RWPE2 (cell line): Measurements from ENCODE around the gene NUP85.
A peak's percentile ranks its signal among the peaks of the same experiment; 100 is the strongest.

ENCODE experiments used
- ATAC-seq: fragments of 200-7000 bp; cut with Tn5 transposase; 3 replicates; pipeline ENCODE4 v1.9.1; 2021; ENCODE audit warnings: low read depth
- DNase-seq: peaks from one replicate; pipeline ENCODE4 v3.0.0-alpha.2; 2020; ENCODE audit warnings: low spot score
- H3K27ac ChIP-seq: fragments of 450-650 bp; 2 replicates; pipeline ENCODE4 v1.5.1; 2017; ENCODE audit warnings: mild to moderate bottlenecking; ENCODE audit not compliant: poor library complexity, severe bottlenecking
- H3K27me3 ChIP-seq: fragments of 250-450 bp; sonication (Bioruptor Pico); 2 replicates; pipeline ENCODE4 v1.5.1; 2021; ENCODE audit warnings: mild to moderate bottlenecking, moderate library complexity; ENCODE audit not compliant: insufficient read depth, poor library complexity, severe bottlenecking
- H3K36me3 ChIP-seq: fragments of 250-450 bp; sonication (Bioruptor Pico); 2 replicates; pipeline ENCODE4 v1.5.1; 2020; ENCODE audit warnings: low read depth, mild to moderate bottlenecking, moderate library complexity
- H3K4me1 ChIP-seq: fragments of 250-450 bp; sonication (Bioruptor Pico); 2 replicates; pipeline ENCODE4 v1.5.1; 2021; ENCODE audit warnings: mild to moderate bottlenecking, moderate library complexity; ENCODE audit not compliant: insufficient read depth, poor library complexity, severe bottlenecking
- H3K4me3 ChIP-seq: fragments of 250-450 bp; sonication (Bioruptor Pico); 2 replicates; pipeline ENCODE4 v1.5.1; 2021; ENCODE audit warnings: mild to moderate bottlenecking, moderate library complexity; ENCODE audit not compliant: severe bottlenecking
- H3K9me3 ChIP-seq: fragments of 250-450 bp; sonication (Bioruptor Pico); 2 replicates; pipeline ENCODE4 v1.5.1; 2021; ENCODE audit warnings: mild to moderate bottlenecking, moderate library complexity; ENCODE audit not compliant: severe bottlenecking
- TF ChIP-seq, protein P1 (sequence below): fragments of 450-650 bp; IDR thresholded peaks from one replicate; pipeline ENCODE4 v1.5.1; 2017; ENCODE audit warnings: mild to moderate bottlenecking, moderate library complexity; ENCODE audit not compliant: poor library complexity, severe bottlenecking

Gene NUP85

DNA sequence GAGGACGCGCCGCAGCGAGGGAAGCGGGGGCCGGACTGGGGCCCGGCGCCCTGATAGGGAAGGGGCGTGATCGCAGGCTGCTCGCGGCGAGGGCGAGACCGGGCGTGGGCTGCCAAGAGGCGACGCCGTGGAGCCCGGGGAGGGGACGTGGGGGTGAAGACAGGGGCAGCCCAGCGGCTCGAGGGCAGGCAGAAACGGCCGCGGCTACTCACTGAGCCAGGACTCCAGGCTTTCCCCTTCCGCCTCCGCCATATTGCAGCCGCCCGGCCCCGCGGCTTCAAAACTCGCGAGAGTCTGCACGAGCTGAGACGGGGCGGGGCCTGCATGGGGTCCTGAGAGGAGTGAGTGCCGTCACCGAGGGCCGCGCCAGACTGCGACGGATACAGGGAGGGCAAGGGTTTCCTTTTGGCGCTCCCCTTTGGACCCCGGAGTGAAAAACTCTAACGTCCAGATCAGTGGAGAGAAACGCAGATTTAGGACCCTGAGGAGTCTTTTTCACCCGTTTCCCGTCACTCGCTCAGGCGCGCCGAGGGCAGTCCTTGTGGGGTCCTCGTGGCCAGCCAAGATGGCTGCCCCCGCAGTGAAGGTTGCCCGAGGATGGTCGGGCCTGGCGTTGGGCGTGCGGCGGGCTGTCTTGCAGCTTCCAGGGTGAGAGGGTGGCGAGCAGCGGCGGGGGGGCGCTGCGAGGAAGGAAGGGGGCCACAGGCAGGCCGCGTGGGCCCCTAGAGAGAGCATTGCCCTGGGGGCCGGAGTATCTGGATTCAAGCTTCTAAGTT, 56.0 kb downstream of the NUP85 start, which contains the start of the genes GGA3 and MRPS7:
GGA3 (minus strand) TSS at position 271 of the 776 bp plus-strand sequence; CDS start at position 252, 19 bp downstream.
MRPS7 (plus strand) TSS at position 544 of the 776 bp plus-strand sequence; CDS start at position 566, 22 bp downstream.
- Histone ChIP-seq H3K9me3 (no peaks in the 10 kb centered on the region), H3K4me3 (peak within 1 kb of the TSS; percentile 71), H3K27me3 (no peaks in the 10 kb centered on the region), H3K36me3 (peaks cover 43% of the 10 kb centered on the region), H3K27ac (peak within 1 kb of the TSS; percentile 74), H3K4me1 (peaks cover 6% of the 10 kb centered on the region)
- ATAC-seq (peak; percentile 92), DNase-seq (peak; percentile 97)
- TF ChIP-seq, protein P1, sequence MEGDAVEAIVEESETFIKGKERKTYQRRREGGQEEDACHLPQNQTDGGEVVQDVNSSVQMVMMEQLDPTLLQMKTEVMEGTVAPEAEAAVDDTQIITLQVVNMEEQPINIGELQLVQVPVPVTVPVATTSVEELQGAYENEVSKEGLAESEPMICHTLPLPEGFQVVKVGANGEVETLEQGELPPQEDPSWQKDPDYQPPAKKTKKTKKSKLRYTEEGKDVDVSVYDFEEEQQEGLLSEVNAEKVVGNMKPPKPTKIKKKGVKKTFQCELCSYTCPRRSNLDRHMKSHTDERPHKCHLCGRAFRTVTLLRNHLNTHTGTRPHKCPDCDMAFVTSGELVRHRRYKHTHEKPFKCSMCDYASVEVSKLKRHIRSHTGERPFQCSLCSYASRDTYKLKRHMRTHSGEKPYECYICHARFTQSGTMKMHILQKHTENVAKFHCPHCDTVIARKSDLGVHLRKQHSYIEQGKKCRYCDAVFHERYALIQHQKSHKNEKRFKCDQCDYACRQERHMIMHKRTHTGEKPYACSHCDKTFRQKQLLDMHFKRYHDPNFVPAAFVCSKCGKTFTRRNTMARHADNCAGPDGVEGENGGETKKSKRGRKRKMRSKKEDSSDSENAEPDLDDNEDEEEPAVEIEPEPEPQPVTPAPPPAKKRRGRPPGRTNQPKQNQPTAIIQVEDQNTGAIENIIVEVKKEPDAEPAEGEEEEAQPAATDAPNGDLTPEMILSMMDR = no peak

DNA sequence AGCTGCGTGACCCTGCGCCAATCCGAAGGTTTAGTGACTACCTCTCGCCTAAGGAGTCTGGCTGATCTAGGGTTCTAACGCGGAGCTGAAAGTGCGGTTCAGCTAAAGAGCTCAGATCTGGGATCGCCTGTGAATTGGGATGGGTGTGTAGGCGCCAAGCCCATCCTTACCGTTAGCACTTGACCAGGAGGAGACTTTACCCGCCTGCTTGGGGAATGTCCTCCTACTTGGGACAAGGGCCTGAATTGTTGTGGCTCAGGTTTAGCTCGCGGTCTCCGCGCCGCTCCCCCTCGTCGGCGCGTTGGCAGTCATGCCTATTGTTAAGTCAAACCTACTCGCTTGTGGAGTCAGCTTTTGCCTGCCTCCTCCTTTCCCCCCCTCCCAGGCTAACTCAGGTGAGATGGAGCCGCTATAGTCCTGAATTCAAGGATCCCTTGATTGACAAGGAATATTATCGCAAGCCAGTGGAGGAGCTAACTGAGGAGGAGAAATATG, 56.7 kb downstream of the NUP85 start:
- Histone ChIP-seq H3K27me3 (no peaks in the 10 kb centered on the region), H3K4me3 (peak overlapping the region; percentile 71), H3K36me3 (peaks cover 45% of the 10 kb centered on the region), H3K4me1 (peaks cover 6% of the 10 kb centered on the region), H3K27ac (peak overlapping the region; percentile 74), H3K9me3 (no peaks in the 10 kb centered on the region)
- ATAC-seq (peak; percentile 28), DNase-seq (no peak)
- TF ChIP-seq, protein P1 = no peak

DNA sequence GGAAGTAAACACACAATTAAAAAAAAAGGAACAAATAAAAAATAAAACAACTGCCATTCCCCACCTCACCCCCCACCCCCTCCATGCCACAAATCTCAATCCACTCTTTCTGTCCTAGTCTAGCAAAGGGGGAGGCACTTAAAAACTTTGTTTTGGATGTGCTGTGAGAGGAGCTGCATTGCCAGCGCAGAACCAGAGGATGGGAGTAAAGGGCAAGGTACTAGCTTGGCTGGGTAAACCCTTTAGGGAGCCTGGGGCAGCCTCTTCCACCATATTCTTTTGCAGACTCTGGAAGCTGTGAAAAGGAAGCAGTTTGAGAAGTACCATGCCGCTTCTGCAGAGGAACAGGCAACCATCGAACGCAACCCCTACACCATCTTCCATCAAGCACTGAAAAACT, 57.6 kb downstream of the NUP85 start:
- no peak overlapping the region for H3K27ac ChIP-seq
- H3K4me3 ChIP-seq = no peak overlapping the region
- H3K4me1 ChIP-seq = peaks cover 6% of the 10 kb centered on the region
- no peaks in the 10 kb centered on the region for H3K27me3 ChIP-seq
- no peak for ATAC-seq
- TF ChIP-seq, protein P1 = no peak
- no peaks in the 10 kb centered on the region for H3K9me3 ChIP-seq
- peaks cover 45% of the 10 kb centered on the region for H3K36me3 ChIP-seq
- DNase-seq = no peak

DNA sequence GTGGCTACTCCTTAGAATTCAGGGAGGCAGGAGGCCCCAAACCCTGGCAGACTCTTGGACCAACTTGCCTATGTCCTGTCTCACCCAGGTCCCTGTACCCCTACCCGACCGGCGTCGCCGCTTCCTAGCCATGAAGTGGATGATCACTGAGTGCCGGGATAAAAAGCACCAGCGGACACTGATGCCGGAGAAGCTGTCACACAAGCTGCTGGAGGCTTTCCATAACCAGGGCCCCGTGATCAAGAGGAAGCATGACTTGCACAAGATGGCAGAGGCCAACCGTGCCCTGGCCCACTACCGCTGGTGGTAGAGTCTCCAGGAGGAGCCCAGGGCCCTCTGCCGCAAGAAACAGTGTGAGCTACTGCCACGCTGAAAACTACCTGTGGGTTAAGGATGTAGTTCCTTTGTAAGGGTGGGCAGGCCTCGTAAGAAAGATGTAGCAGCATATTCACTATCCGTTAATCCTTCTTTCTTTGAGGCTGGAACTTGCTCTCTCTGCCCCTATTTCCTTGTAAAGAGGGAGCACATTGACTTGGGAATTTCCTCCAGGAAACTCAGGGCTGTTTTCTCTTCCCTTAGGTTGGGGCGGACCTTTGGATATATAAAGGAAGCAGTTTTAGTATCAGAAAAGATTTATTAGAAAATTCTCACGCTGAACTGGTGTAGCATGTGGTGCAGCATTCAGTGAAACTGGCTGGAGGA, 60.3 kb downstream of the NUP85 start:
- ATAC-seq = no peak
- Histone ChIP-seq H3K4me1 (peaks cover 3% of the 10 kb centered on the region), H3K36me3 (peaks cover 36% of the 10 kb centered on the region)

More for the DNA sequence above, 60.3 kb downstream of the NUP85 start:
- no peak for DNase-seq
- H3K9me3 ChIP-seq = no peaks in the 10 kb centered on the region
- no peak overlapping the region for H3K4me3 ChIP-seq
- H3K27me3 ChIP-seq = no peaks in the 10 kb centered on the region
- TF ChIP-seq, protein P1 = no peak
- no peak overlapping the region for H3K27ac ChIP-seq
